GM20000 (cell line): ENCODE results near the gene FYN.

ENCODE experiments used
- DNase-seq: peaks from one replicate; pipeline ENCODE4 v3.0.0; 2012; ENCODE audit warnings: low spot score
- TF ChIP-seq, protein P1 (sequence below): IDR thresholded peaks from 2 replicates; pipeline ENCODE4 v1.5.1; 2012; ENCODE audit warnings: mild to moderate bottlenecking, control low read depth; ENCODE audit errors: extremely low read depth, missing control alignments

The FYN gene

DNA sequence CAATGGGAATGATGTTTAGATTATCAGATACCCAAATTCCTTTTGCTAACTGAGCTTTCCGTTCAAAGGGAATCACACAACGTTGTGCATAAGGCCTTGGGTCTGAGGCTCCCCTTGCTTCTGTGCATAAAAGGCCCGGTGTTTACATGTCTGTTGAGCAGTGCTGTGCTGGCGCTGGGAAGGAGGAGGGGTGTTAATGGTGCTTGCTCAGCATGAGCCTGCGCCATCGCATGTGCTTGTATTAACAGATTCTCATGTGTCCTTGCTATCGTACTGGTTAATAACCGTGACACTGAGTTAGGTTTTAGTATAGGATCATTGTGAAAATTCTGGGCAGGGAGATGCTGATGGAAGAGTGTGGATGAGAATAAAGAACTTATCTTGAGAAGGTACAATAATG lies 205.3 kb downstream of the FYN start:
- no peak for DNase-seq
- TF ChIP-seq, protein P1, sequence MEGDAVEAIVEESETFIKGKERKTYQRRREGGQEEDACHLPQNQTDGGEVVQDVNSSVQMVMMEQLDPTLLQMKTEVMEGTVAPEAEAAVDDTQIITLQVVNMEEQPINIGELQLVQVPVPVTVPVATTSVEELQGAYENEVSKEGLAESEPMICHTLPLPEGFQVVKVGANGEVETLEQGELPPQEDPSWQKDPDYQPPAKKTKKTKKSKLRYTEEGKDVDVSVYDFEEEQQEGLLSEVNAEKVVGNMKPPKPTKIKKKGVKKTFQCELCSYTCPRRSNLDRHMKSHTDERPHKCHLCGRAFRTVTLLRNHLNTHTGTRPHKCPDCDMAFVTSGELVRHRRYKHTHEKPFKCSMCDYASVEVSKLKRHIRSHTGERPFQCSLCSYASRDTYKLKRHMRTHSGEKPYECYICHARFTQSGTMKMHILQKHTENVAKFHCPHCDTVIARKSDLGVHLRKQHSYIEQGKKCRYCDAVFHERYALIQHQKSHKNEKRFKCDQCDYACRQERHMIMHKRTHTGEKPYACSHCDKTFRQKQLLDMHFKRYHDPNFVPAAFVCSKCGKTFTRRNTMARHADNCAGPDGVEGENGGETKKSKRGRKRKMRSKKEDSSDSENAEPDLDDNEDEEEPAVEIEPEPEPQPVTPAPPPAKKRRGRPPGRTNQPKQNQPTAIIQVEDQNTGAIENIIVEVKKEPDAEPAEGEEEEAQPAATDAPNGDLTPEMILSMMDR: no peak

DNA sequence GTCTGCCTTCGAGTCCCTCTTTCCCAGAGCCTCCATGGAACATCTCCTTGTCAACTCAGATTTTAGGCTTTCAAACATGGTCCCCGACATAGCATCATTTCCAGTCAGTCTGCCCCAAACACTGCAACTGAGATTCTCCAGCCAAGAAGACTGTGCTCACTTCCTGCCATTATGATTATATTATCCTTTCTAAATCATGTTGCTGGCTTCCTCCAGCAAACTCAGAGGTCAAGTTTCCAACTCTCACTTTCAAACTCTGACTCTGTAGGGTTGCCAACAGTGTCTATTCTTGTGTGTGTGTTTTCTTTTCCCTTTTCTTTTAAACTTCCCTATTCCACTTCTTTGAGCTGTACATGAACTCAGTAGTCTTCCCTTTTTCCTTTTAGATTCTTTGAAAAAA lies 206.4 kb downstream of the FYN start:
- DNase-seq: no peak

DNA sequence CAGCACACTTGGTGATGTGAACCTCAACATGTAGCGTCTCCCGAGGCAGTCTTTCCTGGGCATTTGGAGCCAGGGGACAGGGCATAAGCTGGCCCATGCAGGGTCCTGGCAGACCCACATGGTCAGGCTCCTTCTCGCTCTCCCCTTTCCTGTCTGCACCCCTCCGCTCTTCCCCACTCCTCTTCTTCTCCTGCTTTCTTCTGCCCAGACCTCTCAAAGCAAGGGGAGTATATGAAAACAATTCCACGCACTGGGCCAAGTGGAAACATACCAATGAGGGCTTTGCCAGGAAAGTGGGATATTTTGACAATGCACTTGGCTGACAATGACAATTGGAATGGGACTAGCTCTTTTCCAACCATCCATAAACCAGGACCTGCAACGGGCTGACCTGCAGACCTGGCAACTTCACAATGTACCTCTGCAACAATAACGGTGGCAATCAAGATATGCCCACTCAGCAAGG lies 208.7 kb downstream of the FYN start:
- DNase-seq: no peak
- TF ChIP-seq, protein P1: no peak

More for the DNA sequence above, 206.4 kb downstream of the FYN start:
- TF ChIP-seq, protein P1: no peak

DNA sequence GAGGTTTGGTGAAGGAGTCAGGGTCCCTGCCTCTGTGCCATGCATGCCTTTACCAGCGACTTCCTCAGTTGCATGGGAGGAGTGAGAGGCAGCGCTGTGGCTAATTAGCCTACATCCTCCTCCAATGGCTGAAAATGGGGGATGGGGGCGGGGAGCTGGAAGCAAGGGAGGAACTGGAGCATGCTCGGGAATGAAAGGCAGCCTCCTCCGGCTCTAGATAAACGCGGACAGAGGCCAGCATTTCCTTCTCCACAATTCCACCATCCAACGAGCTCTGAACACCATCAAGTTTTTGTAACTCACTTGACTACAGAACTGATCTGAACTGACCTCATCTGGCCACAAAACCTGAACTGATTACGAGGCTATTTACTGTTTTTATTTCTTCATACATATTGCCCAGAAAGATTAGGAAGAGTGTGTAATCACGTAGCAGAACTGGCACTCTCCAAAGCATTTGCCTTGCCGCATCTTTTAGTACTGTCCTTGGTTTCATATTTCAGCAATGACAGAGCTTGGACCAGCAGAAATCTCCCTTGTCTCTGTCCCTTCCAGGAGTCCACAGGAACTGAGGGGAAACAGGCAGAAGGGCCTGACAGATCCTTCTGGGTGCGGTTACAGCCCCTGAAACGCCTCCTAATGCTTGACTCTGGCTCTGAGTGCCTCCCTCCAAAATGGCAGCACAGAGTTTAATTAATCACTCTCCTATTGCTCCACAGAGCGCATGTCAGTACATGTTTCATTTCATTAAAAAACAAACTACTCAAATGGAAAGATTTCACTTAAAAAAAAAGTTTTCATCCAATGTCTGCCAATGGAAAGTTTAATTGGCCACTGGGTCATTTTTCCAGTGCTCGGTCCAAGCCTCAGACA lies 209.3 kb downstream of the FYN start:
- no peak for DNase-seq
- TF ChIP-seq, protein P1: no peak

DNA sequence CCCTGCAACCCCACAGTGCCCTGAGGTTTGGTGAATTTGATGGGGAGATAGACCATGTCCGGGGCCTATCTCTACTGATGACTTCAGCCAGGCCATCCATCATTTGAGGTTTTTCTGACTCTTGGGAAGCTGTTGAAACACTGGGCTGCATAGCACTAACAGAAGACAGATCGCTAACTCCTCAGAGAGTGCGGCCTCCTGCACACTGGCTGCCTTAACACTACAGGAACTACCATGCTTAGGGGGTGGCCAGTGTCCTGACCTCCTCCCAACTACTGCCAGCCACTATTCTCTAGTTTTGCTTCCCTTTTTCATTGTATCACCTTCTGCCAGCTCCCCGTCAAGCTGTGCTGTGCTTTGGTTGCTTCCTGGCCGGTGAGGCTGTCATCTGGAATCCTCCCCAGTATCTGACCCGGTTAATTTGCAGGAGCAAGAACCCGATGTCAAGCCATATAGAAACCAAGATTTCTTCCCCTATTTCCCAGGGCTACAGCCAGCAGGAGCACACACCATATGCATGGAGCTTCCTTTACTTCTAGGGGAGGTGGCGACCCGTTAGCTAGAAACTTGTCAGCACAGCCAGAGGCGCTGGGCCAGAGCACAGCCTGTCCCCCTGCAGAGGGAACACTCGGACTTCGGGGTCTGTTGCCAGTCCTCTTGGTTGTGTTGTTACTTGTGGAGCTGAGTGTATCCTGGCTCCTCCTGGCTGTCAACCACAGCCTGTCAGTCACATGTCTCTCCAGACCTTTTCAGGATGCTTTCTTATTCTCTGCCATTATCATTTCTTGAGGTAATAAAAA lies 210.3 kb downstream of the FYN start:
- TF ChIP-seq, protein P1: no peak
- no peak for DNase-seq

DNA sequence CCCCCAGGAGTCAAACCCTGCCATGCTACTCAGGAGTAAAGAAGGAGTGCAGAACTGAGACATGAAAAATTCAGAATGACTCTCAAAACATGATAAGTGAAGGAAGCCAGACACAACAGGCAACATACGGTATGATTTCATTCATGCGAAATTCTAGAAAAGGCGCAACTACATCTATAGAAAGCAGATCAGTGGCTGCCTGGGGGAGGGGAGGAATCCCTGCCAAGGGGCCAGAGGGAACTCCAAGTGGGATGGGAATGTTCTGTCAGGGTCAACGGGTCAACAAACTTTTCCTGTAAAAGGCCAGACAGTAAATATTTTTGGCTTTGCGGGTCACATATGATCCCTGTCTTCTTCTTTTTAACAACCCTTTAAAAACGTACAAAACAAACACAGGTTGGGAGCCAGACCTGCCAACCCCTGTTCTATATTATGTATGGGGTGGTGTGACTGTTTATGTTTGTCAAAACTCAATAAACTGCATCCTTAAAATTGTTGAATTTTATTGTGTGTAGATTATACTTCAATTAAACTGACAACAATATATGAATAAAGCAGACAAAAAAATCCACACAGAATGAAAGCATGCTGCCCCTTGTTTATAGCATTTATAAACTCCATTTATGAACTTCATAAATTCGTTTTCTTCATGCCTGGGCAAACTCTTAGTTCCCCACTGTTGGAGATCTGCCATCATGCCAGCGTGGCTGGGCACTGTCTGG lies 211.0 kb downstream of the FYN start:
- TF ChIP-seq, protein P1: no peak
- DNase-seq: no peak
